HUES48 (cell line): ENCODE data around the gene XYLT1.
A peak's percentile ranks its signal among the peaks of the same experiment; 100 is the strongest.

Experiments
- H3K27ac ChIP-seq: one replicate; pipeline ENCODE4 v1.7.0; 2013; ENCODE audit warnings: low read depth, low read length, inconsistent platforms
- H3K27me3 ChIP-seq: 2 replicates; pipeline ENCODE4 v1.6.1; 2013; ENCODE audit warnings: mild to moderate bottlenecking, low read length; ENCODE audit not compliant: control insufficient read depth, insufficient read depth
- H3K36me3 ChIP-seq: 2 replicates; pipeline ENCODE4 v1.6.1; 2013; ENCODE audit warnings: low read length; ENCODE audit not compliant: control insufficient read depth, insufficient read depth
- H3K4me1 ChIP-seq: 2 replicates; pipeline ENCODE4 v1.6.1; 2013; ENCODE audit warnings: mild to moderate bottlenecking, low read length; ENCODE audit not compliant: control insufficient read depth, insufficient read depth
- H3K4me3 ChIP-seq: 2 replicates; pipeline ENCODE4 v1.5.1; 2013; ENCODE audit warnings: mild to moderate bottlenecking, low read depth, low read length
- H3K9ac ChIP-seq: 2 replicates; pipeline ENCODE4 v1.6.1; 2013; ENCODE audit warnings: mild to moderate bottlenecking, low read depth, low read length, moderate library complexity
- H3K9me3 ChIP-seq: 2 replicates; pipeline ENCODE4 v1.6.1; 2013; ENCODE audit warnings: low read length; ENCODE audit not compliant: control insufficient read depth, insufficient read depth

XYLT1 gene

GRCh38 chr16:17109413-17109812 is 361.3 kb downstream of the XYLT1 start:
- Histone ChIP-seq H3K27ac (no peak overlapping the region), H3K9me3 (no peaks in the 10 kb centered on the region), H3K4me3 (no peak overlapping the region), H3K9ac (no peak overlapping the region), H3K4me1 (peaks cover 16% of the 10 kb centered on the region; the same call in 1 of the 2 replicates), H3K27me3 (no peaks in the 10 kb centered on the region), H3K36me3 (no peaks in the 10 kb centered on the region)

GRCh38 chr16:17108596-17108995 is 362.2 kb downstream of the XYLT1 start:
- peaks cover 16% of the 10 kb centered on the region; the same call in 1 of the 2 replicates for H3K4me1 ChIP-seq
- H3K27me3 ChIP-seq: no peaks in the 10 kb centered on the region
- H3K9me3 ChIP-seq: no peaks in the 10 kb centered on the region
- H3K36me3 ChIP-seq: no peaks in the 10 kb centered on the region
- no peak overlapping the region for H3K9ac ChIP-seq
- no peak overlapping the region for H3K27ac ChIP-seq
- H3K4me3 ChIP-seq: no peak overlapping the region

- no peak overlapping the region for H3K9ac ChIP-seq
- H3K4me3 ChIP-seq: no peak overlapping the region
- peaks cover 16% of the 10 kb centered on the region; the same call in 1 of the 2 replicates for H3K4me1 ChIP-seq
- H3K36me3 ChIP-seq: no peaks in the 10 kb centered on the region
- no peaks in the 10 kb centered on the region for H3K27me3 ChIP-seq
- H3K9me3 ChIP-seq: no peaks in the 10 kb centered on the region
- H3K27ac ChIP-seq: no peak overlapping the region
These were observed 363.3 kb downstream of the XYLT1 start for GRCh38 chr16:17107450-17107849.

GRCh38 chr16:17106243-17106791 is 364.4 kb downstream of the XYLT1 start:
- Histone ChIP-seq H3K9me3 (no peaks in the 10 kb centered on the region), H3K9ac (no peak overlapping the region), H3K27ac (no peak overlapping the region), H3K4me1 (peaks cover 16% of the 10 kb centered on the region; the same call in 1 of the 2 replicates), H3K27me3 (no peaks in the 10 kb centered on the region), H3K4me3 (no peak overlapping the region), H3K36me3 (no peaks in the 10 kb centered on the region)

GRCh38 chr16:17105239-17105797 is 365.4 kb downstream of the XYLT1 start:
- H3K4me3 ChIP-seq: no peak overlapping the region
- H3K9me3 ChIP-seq: no peaks in the 10 kb centered on the region
- no peaks in the 10 kb centered on the region for H3K27me3 ChIP-seq
- H3K4me1 ChIP-seq: peaks cover 16% of the 10 kb centered on the region; the same call in 1 of the 2 replicates
- no peak overlapping the region for H3K9ac ChIP-seq
- H3K27ac ChIP-seq: no peak overlapping the region
- H3K36me3 ChIP-seq: no peaks in the 10 kb centered on the region

DNA sequence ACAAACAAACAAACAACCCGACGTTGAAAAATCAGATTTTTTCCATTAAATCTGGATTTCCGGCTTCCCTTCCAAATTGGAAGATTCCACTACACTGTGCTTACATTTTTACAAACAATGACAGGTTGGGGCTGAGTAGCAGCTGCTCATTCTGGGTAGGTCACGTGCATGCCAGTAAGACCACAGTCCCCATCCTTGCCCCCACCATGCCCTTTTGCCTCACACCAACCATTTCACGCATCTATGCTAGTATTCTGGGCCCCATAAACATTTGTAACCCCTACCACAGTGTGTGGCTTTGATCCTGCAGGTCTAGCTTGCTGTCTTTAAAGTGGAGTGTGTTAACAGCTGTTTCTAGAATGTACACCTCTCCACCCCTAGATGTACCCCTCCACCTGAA is 366.1 kb downstream of the XYLT1 start:
- no peaks in the 10 kb centered on the region for H3K27me3 ChIP-seq
- no peak overlapping the region for H3K9ac ChIP-seq
- H3K27ac ChIP-seq: no peak overlapping the region
- H3K4me3 ChIP-seq: no peak overlapping the region
- H3K9me3 ChIP-seq: no peaks in the 10 kb centered on the region
- no peaks in the 10 kb centered on the region for H3K36me3 ChIP-seq
- H3K4me1 ChIP-seq: peaks cover 16% of the 10 kb centered on the region; the same call in 1 of the 2 replicates

DNA sequence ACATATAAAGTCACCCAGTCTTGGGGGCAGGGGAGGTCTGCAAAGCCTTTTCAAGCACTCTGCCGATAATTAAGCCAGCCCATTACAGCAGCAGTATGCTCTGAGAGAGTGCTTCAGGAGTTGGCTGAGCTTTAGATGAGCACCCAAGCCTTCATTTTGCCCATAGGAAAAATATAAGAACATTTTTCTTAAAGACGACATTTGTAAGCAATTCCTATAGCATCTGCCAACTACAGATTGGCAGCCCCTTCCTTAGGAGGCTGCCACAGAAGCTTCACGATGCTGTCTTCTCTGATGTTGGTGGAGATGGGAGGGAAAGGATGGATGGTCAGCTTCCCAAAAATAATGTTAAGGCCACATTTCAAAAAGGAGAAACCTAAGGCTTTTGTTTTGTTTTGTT is 367.5 kb downstream of the XYLT1 start:
- Histone ChIP-seq H3K9me3 (no peaks in the 10 kb centered on the region), H3K27ac (no peak overlapping the region), H3K4me3 (no peak overlapping the region), H3K4me1 (peaks cover 16% of the 10 kb centered on the region; the same call in 1 of the 2 replicates), H3K36me3 (no peaks in the 10 kb centered on the region), H3K27me3 (no peaks in the 10 kb centered on the region), H3K9ac (no peak overlapping the region)

DNA sequence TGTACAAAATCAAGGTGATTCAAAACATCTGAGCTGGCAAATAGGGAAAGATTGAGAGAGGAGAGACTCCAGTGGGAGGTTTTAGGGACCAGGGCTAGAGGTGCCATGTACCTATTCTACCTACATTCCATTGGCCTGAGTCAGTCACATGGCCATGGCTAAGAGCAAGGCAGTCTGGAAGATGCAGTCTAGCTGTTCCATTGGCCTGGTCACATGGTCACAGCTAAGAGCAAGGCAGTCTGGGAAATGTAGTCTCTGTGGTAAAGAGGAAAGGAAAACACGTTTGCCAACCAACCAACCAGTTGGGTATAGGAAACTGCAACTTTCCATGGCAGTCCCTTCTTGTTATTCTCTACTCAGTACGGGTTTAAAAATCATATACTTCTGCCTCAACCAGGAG is 369.1 kb downstream of the XYLT1 start:
- Histone ChIP-seq H3K36me3 (no peaks in the 10 kb centered on the region), H3K9ac (no peak overlapping the region), H3K4me1 (peaks cover 13% of the 10 kb centered on the region; the same call in 1 of the 2 replicates), H3K9me3 (no peaks in the 10 kb centered on the region), H3K4me3 (no peak overlapping the region), H3K27ac (no peak overlapping the region), H3K27me3 (no peaks in the 10 kb centered on the region)

- H3K9me3 ChIP-seq: no peaks in the 10 kb centered on the region
- no peak overlapping the region for H3K4me3 ChIP-seq
- H3K27ac ChIP-seq: no peak overlapping the region
- no peak overlapping the region for H3K9ac ChIP-seq
- H3K36me3 ChIP-seq: no peaks in the 10 kb centered on the region
- H3K27me3 ChIP-seq: peaks cover 19% of the 10 kb centered on the region
- H3K4me1 ChIP-seq: no peaks in the 10 kb centered on the region
These were observed 372.1 kb downstream of the XYLT1 start for GRCh38 chr16:17098685-17099084.

DNA sequence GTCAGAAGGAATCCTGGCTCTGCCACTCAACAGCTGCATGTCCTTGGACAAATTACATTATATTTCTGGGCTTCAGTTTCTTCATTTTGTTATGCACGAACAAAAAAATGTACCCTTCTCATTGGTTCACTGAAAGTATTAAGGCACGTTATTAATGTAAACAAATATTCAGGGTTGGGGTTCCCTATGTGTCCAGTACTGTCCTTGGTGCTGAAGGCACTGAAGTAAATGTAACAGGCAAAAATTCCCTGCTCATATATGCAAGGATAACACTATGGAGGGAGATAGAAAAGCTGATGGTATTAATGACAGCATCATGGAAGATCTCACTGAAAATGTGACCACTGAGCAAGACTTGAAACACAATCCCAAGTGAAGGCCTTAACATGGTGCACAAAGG is 386.6 kb downstream of the XYLT1 start:
- peak overlapping the region; percentile 95 for H3K27ac ChIP-seq
- peak overlapping the region; percentile 14; the same call in 1 of the 2 replicates for H3K9ac ChIP-seq
- H3K4me1 ChIP-seq: peaks cover 44% of the 10 kb centered on the region
- peaks cover 4% of the 10 kb centered on the region; the same call in 1 of the 2 replicates for H3K9me3 ChIP-seq
- H3K27me3 ChIP-seq: no peaks in the 10 kb centered on the region
- H3K4me3 ChIP-seq: peak overlapping the region; percentile 35
- H3K36me3 ChIP-seq: no peaks in the 10 kb centered on the region

GRCh38 chr16:17083628-17084027 is 387.1 kb downstream of the XYLT1 start:
- Histone ChIP-seq H3K9me3 (peaks cover 4% of the 10 kb centered on the region; the same call in 1 of the 2 replicates), H3K27me3 (no peaks in the 10 kb centered on the region), H3K4me3 (peak overlapping the region; percentile 42), H3K9ac (peak overlapping the region; percentile 63), H3K4me1 (peaks cover 49% of the 10 kb centered on the region), H3K36me3 (no peaks in the 10 kb centered on the region), H3K27ac (peak overlapping the region; percentile 95)
